ENCODE data around the gene CHKA.

The CHKA gene

GRCh38 chr11:68121067-68121899 is at the start of gene CHKA:
TSS of gene CHKA (minus strand) at chr11:68121388. CDS start at chr11:68121177, 211 bp downstream.
- DNase-seq, result peak; percentile 96

GRCh38 chr11:68169442-68169841 is 48.3 kb upstream of the CHKA start:
- no peak for DNase-seq

GRCh38 chr11:68168694-68169093 is 47.5 kb upstream of the CHKA start:
- no peak for DNase-seq

GRCh38 chr11:68167474-68167873 is 46.3 kb upstream of the CHKA start:
- DNase-seq, result no peak

- no peak for DNase-seq
Observed at GRCh38 chr11:68166969-68167368, 45.8 kb upstream of the CHKA start.

GRCh38 chr11:68165601-68166000 is 44.4 kb upstream of the CHKA start:
- no peak for DNase-seq

- DNase-seq, result no peak
Observed at GRCh38 chr11:68164437-68164836, 43.2 kb upstream of the CHKA start.

GRCh38 chr11:68163691-68164090 is 42.5 kb upstream of the CHKA start:
- DNase-seq, result no peak

- DNase-seq, result no peak
Observed at GRCh38 chr11:68160100-68160695, 39.0 kb upstream of the CHKA start.

GRCh38 chr11:68159665-68160064 is 38.5 kb upstream of the CHKA start:
- DNase-seq, result no peak

GRCh38 chr11:68159161-68159560 is 38.0 kb upstream of the CHKA start:
- DNase-seq, result no peak

GRCh38 chr11:68158580-68158979 is 37.4 kb upstream of the CHKA start:
- DNase-seq, result no peak

- no peak for DNase-seq
Observed at GRCh38 chr11:68153742-68154141, 32.6 kb upstream of the CHKA start.

GRCh38 chr11:68150037-68150436 is 28.8 kb upstream of the CHKA start:
- DNase-seq, result no peak

- DNase-seq, result no peak
Observed at GRCh38 chr11:68149417-68149816, 28.2 kb upstream of the CHKA start.

GRCh38 chr11:68148879-68149278 is 27.7 kb upstream of the CHKA start:
- no peak for DNase-seq

- no peak for DNase-seq
Observed at GRCh38 chr11:68148071-68148805, 27.1 kb upstream of the CHKA start.

GRCh38 chr11:68146704-68147474 is 25.7 kb upstream of the CHKA start:
- peak; percentile 43 for DNase-seq

- DNase-seq, result peak; percentile 36
Observed at GRCh38 chr11:68146010-68146540, 24.9 kb upstream of the CHKA start.

GRCh38 chr11:68145120-68145866 is 24.1 kb upstream of the CHKA start:
- DNase-seq, result no peak

GRCh38 chr11:68143310-68143689 is 22.1 kb upstream of the CHKA start:
- no peak for DNase-seq

Measured in right hindlimb (tissue), 1 donor.